CD4-positive, alpha-beta T cell treated with Interleukin-1 beta for 1 hour (primary cell): Measurements from ENCODE around the gene GFOD2.

ENCODE experiments used
- DNase-seq, 2 donors: peaks; one replicate each; pipeline ENCODE4 v3.0.0-alpha.2; 2020 to 2022

GFOD2 gene

GRCh38 chr16:67656344-67657016, 62.6 kb downstream of the GFOD2 start:
- DNase-seq = no peak

DNA sequence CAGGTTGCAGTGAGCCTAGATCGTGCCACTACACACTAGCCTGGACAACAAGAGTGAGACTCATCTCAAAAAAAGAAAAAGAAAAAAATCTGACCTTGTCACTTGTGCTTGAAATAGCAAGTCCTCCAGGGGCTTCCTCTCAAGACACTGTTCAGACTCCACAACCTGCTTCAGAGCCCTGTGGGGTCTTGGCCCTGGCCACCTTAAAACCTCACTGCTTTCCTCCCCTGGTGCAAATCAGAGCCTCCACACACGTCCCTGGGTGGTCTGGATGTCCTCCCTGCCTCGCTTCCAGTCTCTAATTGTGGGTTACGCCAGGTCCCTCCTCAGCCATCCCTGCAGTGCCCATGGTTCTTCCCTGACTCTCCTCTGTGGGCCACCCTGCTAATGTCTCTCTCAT, 63.8 kb downstream of the GFOD2 start:
- no peak for DNase-seq

GRCh38 chr16:67654403-67654911, 64.7 kb downstream of the GFOD2 start:
- no peak for DNase-seq

DNA sequence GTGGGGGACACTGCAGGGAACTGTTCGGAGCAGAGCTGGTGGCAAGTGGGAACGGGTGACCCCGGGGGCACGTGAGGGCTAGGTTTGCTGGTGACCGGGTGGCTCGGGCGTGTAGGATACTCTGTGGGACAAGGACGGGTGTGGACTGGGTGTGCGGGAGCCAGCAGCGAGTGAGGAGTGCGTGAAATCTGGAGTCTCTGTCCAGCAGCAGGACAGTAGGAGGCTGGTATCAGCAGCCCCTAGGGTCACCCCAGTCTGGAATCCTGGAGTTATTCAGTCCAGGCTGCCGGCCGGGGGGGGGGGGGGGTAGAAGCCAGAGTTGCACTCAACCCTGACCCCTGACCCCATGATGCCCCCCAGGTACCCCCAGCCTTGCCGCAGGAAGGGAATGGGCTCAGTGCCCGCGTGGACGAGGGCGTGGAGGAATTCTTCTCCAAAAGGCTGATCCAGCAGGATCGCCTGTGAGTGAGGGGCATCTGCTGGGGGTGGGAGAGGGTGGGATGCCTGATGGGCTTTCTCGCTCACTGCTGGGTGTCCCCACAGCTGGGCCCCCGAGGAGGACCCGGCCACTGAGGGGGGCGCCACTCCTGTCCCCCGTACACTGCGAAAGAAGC, 65.2 kb downstream of the GFOD2 start:
- no peak for DNase-seq

- DNase-seq = no peak
Measured at GRCh38 chr16:67653128-67653788, 65.9 kb downstream of the GFOD2 start.

DNA sequence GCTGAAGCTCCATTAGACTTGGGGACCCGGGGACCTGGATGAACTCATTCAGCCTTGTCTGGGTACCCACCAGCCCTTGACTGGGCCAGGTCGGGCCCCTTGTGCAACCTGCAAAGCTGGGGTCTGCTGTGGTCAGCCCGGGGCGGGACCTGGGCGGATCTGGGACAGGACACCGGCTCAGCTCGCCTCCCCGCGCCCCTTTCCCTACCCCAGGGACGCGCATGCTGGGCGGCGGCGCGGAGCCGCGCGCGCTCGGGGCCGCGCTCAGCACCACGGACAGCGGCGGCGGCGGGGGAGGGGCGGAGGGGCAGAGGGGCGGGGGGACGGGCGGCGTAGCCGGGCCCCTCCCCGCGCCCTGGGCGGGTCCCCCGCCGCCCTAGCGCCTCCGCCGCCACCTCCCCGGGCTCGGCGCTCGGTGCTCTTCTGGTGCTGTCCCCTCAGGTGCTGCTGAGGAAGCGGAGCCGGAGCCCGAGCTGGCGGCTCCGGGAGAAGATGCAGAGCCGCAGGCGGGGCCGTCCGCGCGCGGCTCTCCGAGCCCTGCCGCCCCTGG, 66.5 kb downstream of the GFOD2 start:
- DNase-seq = no peak

DNA sequence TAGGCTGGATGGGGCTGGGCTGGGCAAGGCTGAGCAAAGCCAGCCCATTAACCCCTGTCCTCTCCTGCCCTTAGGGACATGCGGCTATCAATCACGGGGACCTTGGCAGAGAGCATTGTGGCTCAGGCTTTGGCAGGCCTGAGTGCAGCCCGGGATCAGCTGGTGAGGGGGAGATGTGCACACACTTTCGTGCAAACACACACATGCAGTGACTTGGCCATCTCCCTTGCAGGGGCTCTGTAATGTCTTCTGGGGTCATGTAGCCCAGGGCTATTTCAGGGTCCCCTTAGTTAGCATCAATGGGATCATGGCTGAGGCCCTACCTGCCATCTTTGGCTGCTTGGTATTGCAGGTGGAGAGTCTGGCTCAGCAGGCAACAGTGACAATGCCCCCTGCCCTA, 67.3 kb downstream of the GFOD2 start:
- no peak for DNase-seq

- DNase-seq = no peak
Measured at GRCh38 chr16:67651039-67651438, 68.1 kb downstream of the GFOD2 start.

DNA sequence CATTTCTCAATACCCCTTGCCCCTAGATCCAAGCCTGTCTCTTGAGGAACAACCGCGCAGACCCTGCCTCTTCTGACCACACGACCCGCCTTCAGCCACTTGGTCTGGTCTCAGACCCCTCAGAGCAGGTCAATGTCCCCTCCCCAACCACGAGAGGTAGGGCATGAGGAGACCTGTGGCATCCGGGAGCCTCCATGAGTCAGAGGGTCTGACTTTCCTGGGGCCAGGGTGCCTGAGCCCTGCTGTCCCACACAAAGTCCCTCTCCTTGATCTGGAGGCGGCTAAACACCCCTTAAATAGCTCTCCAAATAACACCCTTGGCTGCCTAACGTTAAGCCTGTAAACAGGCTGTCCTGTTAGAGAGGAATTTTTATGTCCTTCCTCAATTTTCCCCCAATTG, 69.1 kb downstream of the GFOD2 start:
- DNase-seq = no peak

DNA sequence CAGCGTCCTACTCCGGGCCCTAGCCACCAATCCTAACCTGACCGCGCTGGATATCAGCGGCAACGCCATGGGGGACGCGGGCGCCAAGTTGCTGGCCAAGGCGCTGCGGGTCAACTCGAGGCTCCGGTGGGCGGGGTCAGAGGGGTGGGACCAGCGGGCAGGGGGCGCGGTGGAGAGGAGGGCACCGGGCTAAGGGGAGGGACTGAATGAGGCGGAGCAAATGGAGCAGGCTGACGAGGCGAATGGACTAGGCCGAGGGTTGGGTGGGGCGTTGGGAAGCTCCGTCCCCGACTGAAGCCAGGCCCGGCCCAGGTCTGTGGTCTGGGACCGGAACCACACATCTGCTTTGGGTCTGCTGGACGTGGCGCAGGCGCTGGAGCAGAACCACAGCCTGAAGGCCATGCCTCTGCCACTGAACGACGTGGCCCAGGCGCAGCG, 69.6 kb downstream of the GFOD2 start:
- no peak for DNase-seq

DNA sequence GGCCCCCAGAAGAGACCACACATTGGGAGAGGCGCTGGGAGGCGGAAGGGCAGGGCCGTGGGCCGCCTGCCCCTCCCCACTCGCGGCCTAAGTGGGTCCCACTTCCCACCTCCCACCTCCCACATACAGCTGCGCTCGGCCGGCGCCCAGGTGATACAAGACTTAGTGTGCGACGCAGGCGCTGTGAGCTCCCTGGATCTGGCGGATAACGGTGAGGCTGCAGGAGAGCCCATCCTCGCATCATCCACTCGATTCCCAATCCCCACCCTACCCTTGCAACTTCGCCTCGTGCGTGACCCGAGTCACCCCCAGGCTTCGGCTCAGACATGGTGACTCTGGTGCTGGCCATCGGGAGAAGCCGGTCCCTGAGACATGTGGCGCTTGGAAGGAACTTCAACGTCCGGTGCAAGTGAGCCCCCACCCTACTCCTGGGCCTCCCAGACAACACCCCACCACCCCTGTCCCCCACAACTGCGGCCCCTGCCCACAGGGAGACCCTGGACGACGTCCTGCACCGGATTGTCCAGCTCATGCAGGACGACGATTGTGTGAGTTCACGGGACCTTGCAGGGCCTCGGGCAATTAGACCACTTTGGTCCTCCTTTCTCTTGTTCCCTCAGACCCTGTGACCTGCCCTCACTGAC, 70.2 kb downstream of the GFOD2 start:
- no peak for DNase-seq

DNA sequence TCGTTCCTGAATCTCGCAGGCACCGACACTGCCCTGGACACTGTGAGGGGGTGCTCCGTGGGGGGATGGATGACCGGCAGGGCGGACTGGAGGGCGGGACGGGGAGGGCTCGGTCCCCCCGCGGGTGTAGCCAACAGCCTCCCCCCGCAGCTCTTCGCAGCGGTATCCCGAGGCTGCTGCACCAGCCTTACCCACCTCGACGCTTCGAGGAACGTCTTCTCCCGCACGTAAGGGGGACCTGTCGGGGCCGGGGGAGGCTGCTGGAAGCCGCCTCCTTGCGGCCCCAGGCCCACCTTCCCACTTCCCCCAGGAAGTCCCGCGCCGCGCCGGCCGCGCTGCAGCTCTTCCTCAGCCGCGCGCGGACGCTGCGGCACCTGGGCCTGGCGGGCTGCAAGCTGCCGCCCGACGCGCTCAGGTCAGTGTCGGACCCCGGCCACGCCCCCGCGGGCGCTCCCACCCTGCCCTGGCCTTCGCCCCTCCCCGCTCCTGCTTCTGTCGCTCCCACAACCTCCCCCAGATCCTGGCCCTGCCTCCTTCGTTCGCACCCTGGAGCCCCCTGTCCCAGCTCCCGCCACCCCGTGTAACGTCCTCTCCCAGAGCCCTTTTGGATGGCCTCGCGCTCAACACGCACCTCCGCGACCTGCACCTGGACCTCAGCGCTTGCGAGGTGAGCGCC, 70.9 kb downstream of the GFOD2 start:
- DNase-seq = no peak

- DNase-seq = no peak
Measured at GRCh38 chr16:67647681-67648080, 71.4 kb downstream of the GFOD2 start.

DNA sequence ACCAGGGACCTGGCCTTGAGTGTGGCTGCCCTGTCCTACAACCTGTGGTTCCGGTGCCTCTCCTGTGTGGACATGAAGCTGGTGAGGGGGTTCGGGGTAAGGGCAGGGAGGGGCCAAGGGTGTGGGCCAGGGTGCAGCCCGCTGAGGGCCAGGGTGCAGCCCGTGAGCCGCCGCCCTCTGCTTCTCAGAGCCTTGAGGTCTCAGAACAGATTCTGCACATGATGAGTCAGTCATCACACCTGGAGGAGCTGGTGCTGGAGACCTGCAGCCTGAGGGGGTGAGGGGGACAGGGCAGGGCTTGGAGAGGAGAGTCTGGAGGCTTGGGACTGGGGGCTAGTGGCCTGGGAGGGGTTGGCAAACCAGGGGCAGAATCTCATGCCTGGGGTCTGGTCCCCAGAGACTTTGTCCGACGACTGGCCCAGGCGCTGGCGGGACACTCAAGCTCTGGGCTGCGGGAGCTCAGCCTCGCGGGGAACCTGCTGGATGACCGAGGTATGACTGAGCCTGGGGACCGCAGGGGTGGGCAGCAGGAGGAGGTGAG, 71.9 kb downstream of the GFOD2 start:
- no peak for DNase-seq

DNA sequence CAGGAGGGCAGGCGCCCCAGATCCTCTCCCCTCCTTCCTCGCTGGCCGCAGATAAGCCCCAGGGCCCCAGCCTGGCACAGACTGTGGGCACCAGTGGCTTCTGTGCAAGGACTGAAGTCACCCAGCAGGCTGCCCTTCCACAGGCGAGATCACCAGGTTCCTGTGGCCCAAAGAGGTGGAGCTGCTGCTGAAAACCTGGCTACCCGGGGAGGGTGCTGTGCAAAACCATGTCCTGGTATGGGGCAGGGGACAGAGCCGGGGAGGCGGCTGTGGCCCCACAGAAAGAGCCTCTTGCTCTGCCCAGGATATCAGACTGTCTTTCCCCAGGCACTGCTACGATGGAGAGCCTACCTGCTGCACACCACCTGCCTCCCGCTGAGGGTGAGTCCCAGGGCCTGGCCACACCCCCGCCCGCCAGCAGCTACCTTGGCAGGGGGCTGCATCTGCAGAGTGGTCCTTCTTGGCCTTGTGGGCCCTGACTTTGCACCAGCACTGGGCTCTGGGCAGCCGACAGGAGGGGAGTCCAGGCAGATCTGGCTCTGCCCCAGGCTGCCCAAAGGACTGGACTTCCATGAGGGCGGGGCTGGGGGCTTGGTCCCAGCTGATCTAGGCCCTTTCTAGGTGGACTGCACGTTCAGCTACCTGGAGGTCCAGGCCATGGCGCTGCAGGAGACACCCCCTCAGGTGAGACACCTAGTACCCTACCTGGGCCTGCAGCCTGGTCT, 73.6 kb downstream of the GFOD2 start:
- no peak for DNase-seq

- DNase-seq = no peak
Measured at GRCh38 chr16:67644038-67644437, 75.1 kb downstream of the GFOD2 start.

DNA sequence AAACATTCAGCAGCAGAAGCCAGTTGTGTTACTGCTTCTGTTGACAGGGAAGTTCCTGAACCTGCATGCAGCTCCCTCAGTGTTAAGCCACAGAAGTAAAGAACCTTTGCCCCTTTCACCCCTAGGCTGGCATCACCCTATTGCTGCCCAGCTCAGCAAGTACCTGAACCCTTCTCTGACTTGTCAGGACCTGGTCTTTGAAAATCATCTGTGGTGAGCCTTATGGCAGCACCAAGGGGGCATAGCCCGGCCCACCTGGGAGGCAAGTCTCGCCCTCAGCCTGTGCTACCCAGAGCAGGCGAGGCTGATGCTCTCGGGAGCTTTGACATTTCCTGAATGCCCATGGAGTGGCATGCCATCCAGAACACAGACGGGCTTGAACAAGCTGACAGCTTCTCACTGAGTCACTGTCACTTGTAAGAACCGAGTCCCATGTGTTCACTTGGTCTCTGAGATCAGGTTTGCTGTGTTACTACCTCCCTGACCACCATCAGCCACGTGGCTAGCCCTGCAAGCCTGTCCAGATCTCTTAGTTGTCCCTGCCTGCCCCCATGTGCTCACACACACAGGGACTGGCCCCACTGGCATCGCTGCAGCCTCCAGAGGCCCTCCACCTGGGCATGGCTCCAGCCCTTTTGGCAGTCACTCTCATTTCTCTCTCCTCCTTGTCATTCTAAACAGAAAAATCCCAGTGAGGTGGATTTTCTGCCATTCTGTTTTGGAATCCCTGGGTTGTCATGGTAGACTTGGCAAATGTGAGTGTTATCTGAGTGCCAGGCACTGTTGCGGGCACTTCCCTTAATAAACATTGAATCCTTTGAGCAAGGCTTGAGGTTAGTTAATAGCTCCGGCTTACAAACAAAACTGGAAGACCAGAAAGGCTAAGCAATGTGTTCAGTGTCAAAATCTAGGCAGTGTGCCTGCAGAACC, 77.1 kb downstream of the GFOD2 start:
- DNase-seq = no peak

DNA sequence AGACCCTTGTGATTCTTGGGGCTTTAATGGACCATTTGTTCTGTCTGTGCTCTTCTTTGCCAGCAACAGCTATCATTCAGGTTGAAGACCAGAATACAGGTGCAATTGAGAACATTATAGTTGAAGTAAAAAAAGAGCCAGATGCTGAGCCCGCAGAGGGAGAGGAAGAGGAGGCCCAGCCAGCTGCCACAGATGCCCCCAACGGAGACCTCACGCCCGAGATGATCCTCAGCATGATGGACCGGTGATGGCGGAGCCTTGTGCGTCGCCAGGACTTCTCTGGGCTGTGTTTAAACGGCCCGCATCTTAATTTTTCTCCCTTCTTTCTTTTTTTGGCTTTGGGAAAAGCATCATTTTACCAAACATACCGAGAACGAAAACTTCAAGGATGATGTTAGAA, 81.5 kb downstream of the GFOD2 start:
- DNase-seq = no peak

DNA sequence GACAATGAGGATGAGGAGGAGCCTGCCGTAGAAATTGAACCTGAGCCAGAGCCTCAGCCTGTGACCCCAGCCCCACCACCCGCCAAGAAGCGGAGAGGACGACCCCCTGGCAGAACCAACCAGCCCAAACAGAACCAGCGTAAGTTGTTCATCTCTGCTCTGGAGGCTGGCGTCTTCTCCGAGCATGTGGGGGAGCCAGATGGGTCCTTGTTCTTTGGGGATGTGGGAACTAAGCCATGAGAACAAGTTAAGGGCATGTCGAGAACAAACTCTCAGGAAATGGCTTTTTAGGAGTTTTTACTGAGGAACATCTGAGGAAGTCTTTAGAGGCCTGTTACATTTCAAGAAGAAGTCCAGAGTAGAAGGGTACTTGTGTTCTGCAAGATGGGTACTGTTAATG, 82.4 kb downstream of the GFOD2 start:
- DNase-seq = no peak

DNA sequence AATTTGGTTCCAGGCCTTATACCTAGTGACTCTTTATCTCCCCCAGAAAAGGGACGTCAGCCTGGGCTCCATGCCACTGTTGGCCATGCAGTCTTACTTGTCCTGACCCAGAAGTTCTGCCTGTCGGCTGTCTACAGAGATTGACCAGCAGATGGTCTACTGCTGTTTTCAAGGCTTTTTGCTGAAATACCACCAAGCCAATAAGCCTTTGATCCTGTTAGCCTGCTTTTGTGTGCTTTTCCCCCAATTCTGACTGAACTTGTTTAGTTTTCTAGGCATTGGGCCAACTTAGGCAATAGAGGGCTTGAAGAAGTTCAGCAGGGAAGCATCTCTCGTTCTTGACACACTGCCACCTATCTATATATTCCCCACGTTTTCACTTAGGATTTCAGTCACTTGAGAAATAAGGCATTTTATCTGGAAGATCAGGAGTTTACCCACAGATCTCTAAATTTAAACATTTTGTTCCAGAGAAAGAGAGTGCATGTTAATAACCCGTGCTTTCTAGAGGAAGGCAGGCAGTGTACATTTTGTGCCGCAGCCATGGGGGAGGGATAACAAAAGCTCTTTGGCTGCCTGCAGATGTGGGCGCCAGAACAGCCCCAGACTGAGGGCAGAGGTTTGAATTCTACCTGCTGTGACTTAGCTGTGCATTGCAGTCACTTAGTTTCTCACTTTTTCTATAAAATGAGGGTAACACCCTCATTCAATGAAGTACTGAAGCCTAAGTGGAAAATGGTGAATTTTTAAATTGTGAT, 86.5 kb downstream of the GFOD2 start:
- no peak for DNase-seq
